ENCODE results near the gene ZNF689.
A peak's percentile ranks its signal among the peaks of the same experiment; 100 is the strongest.

Gene ZNF689

GRCh38 chr16:30569746-30570635 lies 40.2 kb downstream of the ZNF689 start:
- no peak for DNase-seq (ENCODE audit: low read depth)
- H3K4me3 ChIP-seq (ENCODE audit: control insufficient read depth, low read depth, low read length): no peak overlapping the region

GRCh38 chr16:30569281-30569680 lies 40.9 kb downstream of the ZNF689 start:
- no peak for DNase-seq (ENCODE audit: low read depth)
- no peak for TF ChIP-seq CTCF (IDR thresholded peaks at IDR 0.05; ENCODE audit: control insufficient read depth, insufficient read depth, low read depth, low read length, missing control alignments)
- H3K4me3 ChIP-seq (ENCODE audit: control insufficient read depth, low read depth, low read length): no peak overlapping the region

More at GRCh38 chr16:30569746-30570635, 40.2 kb downstream of the ZNF689 start:
- no peak for TF ChIP-seq CTCF (IDR thresholded peaks at IDR 0.05; ENCODE audit: control insufficient read depth, insufficient read depth, low read depth, low read length, missing control alignments)

GRCh38 chr16:30567991-30568638 lies 42.1 kb downstream of the ZNF689 start:
- no peak overlapping the region for H3K4me3 ChIP-seq (ENCODE audit: control insufficient read depth, low read depth, low read length)
- DNase-seq (ENCODE audit: low read depth): peak; percentile 92
- TF ChIP-seq CTCF (IDR thresholded peaks at IDR 0.05; ENCODE audit: control insufficient read depth, insufficient read depth, low read depth, low read length, missing control alignments): no peak

- no peak for DNase-seq (ENCODE audit: low read depth)
- TF ChIP-seq CTCF (IDR thresholded peaks at IDR 0.05; ENCODE audit: control insufficient read depth, insufficient read depth, low read depth, low read length, missing control alignments): no peak
- H3K4me3 ChIP-seq (ENCODE audit: control insufficient read depth, low read depth, low read length): no peak overlapping the region
Observed at GRCh38 chr16:30567160-30567990, 42.8 kb downstream of the ZNF689 start.

- no peak for TF ChIP-seq CTCF (IDR thresholded peaks at IDR 0.05; ENCODE audit: control insufficient read depth, insufficient read depth, low read depth, low read length, missing control alignments)
- DNase-seq (ENCODE audit: low read depth): no peak
- no peak overlapping the region for H3K4me3 ChIP-seq (ENCODE audit: control insufficient read depth, low read depth, low read length)
Observed at GRCh38 chr16:30566531-30566930, 43.7 kb downstream of the ZNF689 start.

- no peak overlapping the region for H3K4me3 ChIP-seq (ENCODE audit: control insufficient read depth, low read depth, low read length)
- no peak for TF ChIP-seq CTCF (IDR thresholded peaks at IDR 0.05; ENCODE audit: control insufficient read depth, insufficient read depth, low read depth, low read length, missing control alignments)
- no peak for DNase-seq (ENCODE audit: low read depth)
Observed at GRCh38 chr16:30565984-30566383, 44.2 kb downstream of the ZNF689 start.

All from AG09309 (cell line).